H1 (cell line): ENCODE data around the gene GRIK4. TPM values are rescaled to one million over a fixed set of nuclear protein-coding genes. Genes with fewer than 3 reads are reported as not detected.

Experiments used
- CTCF ChIA-PET: fragments of 300-600 bp; sonication (Branson Sonifier 250); formaldehyde crosslinking; loops from one replicate; lab custom pipeline; 2021; ENCODE audit not compliant: partially characterized antibody; lab: Charles Lee
- POLR2A ChIA-PET: fragments of 300-600 bp; sonication (Branson Sonifier 250); formaldehyde crosslinking; loops from one replicate; lab custom pipeline; 2021; ENCODE audit warnings: inconsistent platforms; ENCODE audit not compliant: partially characterized antibody; lab: Charles Lee
- DNase-seq, 2 experiments: peaks; one replicate each; pipeline versions ENCODE4 v3.0.0 to v3.0.0-alpha.2; 2010 to 2022; ENCODE audit warnings: low spot score in 2 of 2, low read depth in 1 of 2, mixed read lengths in 1 of 2
- FAIRE-seq: peaks from 2 replicates; lab custom pipeline; 2011; peaks lifted over from hg19 to GRCh38; lab: Jason Lieb, UNC
- H2AFZ ChIP-seq: 2 replicates; pipeline ENCODE4 v1.8.1; 2012; ENCODE audit warnings: low read length, inconsistent platforms
- H2AK5ac ChIP-seq: 2 replicates; pipeline ENCODE4 v1.6.1; 2013; ENCODE audit warnings: low read depth, low read length
- H2BK120ac ChIP-seq: replicated peaks from 2 replicates; pipeline ENCODE3; 2013; ENCODE audit warnings: low read depth, low read length, inconsistent platforms
- H2BK12ac ChIP-seq: 2 replicates; pipeline ENCODE4 v1.6.1; 2013; ENCODE audit warnings: low read depth, low read length
- H2BK15ac ChIP-seq: 2 replicates; pipeline ENCODE4 v1.6.1; 2013; ENCODE audit warnings: low read length
- H2BK20ac ChIP-seq: 2 replicates; pipeline ENCODE4 v1.6.1; 2013; ENCODE audit warnings: low read length
- H2BK5ac ChIP-seq: 2 replicates; pipeline ENCODE4 v1.6.1; 2013; ENCODE audit warnings: low read depth, low read length
- H3K14ac ChIP-seq: 2 replicates; pipeline ENCODE4 v1.6.1; 2013; ENCODE audit warnings: inconsistent platforms; ENCODE audit not compliant: insufficient read length
- H3K18ac ChIP-seq: 2 replicates; pipeline ENCODE4 v1.6.1; 2013; ENCODE audit warnings: low read length; ENCODE audit errors: extremely low read depth
- H3K23ac ChIP-seq: 2 replicates; pipeline ENCODE4 v1.6.1; 2013; ENCODE audit warnings: inconsistent platforms; ENCODE audit not compliant: insufficient read length
- H3K23me2 ChIP-seq: 2 replicates; pipeline ENCODE4 v1.6.1; 2013; ENCODE audit warnings: low read depth, low read length
- H3K27ac ChIP-seq: 2 replicates; pipeline ENCODE4 v1.6.1; 2011; ENCODE audit warnings: low read depth, low read length, inconsistent platforms
- H3K27me3 ChIP-seq, 4 experiments: replicated peaks in 1 of 4; 1 replicate in 1 of 4; 2 replicates in 3 of 4; pipeline versions ENCODE4 v1.6.1 to v1.8.1; 2011 to 2013; ENCODE audit warnings: low read length in 3 of 4, mild to moderate bottlenecking in 3 of 4, inconsistent platforms in 2 of 4, mixed read lengths in 2 of 4, moderate library complexity in 1 of 4; ENCODE audit not compliant: control insufficient read depth in 3 of 4, insufficient read depth in 3 of 4; ENCODE audit errors: extremely low read depth in 1 of 4
- H3K36me3 ChIP-seq, 4 experiments: 2 replicates each; pipeline versions ENCODE4 v1.6.1 to v1.8.1; 2011 to 2013; ENCODE audit warnings: mild to moderate bottlenecking in 4 of 4, low read length in 3 of 4, moderate library complexity in 2 of 4, control low read depth in 1 of 4, inconsistent platforms in 1 of 4; ENCODE audit not compliant: insufficient read depth in 4 of 4, control insufficient read depth in 2 of 4
- H3K4ac ChIP-seq: replicated peaks from 2 replicates; pipeline ENCODE3; 2013; ENCODE audit warnings: low read length, low read depth, mixed read lengths, inconsistent platforms; ENCODE audit not compliant: insufficient read length
- H3K4me1 ChIP-seq, 4 experiments: replicated peaks in 1 of 4; 1 replicate in 1 of 4; 2 replicates in 3 of 4; pipeline versions ENCODE4 v1.6.1 to v1.8.1; 2011 to 2013; ENCODE audit warnings: low read length in 3 of 4, inconsistent platforms in 2 of 4, mixed read lengths in 1 of 4; ENCODE audit not compliant: insufficient read depth in 4 of 4, control insufficient read depth in 3 of 4
- H3K4me2 ChIP-seq, 2 experiments: 2 replicates each; pipeline versions ENCODE4 v1.6.1 to v1.8.1; 2011 to 2013; ENCODE audit warnings: low read depth in 2 of 2, low read length in 2 of 2, control low read depth in 1 of 2, inconsistent platforms in 1 of 2, mild to moderate bottlenecking in 1 of 2; ENCODE audit not compliant: insufficient read depth in 1 of 2
- H3K4me3 ChIP-seq, 4 experiments: fragments of 200-600, 300-600 bp in 1 of 4; sonication (generic), shearing (Covaris generic), sonication (Bioruptor Twin) in 1 of 4; 2 replicates each; pipeline versions ENCODE4 v1.5.1 to v1.8.1; 2011 to 2016; ENCODE audit warnings: low read length in 4 of 4, low read depth in 3 of 4, control low read depth in 2 of 4, inconsistent platforms in 2 of 4, mild to moderate bottlenecking in 2 of 4, mixed read lengths in 1 of 4, moderate library complexity in 1 of 4; ENCODE audit not compliant: insufficient read depth in 2 of 4; ENCODE audit errors: extremely low read depth in 1 of 4
- H3K56ac ChIP-seq: replicated peaks from 2 replicates; pipeline ENCODE3; 2013; ENCODE audit warnings: low read depth, mild to moderate bottlenecking, mixed read lengths, low read length, inconsistent platforms; ENCODE audit not compliant: insufficient read length
- H3K79me1 ChIP-seq: 2 replicates; pipeline ENCODE4 v1.6.1; 2013; ENCODE audit warnings: low read depth, low read length, control low read depth
- H3K79me2 ChIP-seq, 2 experiments: 2 replicates each; pipeline versions ENCODE4 v1.6.1 to v1.8.1; 2012 to 2013; ENCODE audit warnings: low read length in 2 of 2, mild to moderate bottlenecking in 2 of 2, inconsistent platforms in 1 of 2; ENCODE audit not compliant: insufficient read depth in 2 of 2, control insufficient read depth in 1 of 2
- H3K9ac ChIP-seq, 4 experiments: replicated peaks in 1 of 4; 1 replicate in 1 of 4; 2 replicates in 3 of 4; pipeline versions ENCODE4 v1.6.1 to v1.8.1; 2011 to 2013; ENCODE audit warnings: low read depth in 3 of 4, low read length in 3 of 4, control low read depth in 2 of 4, mild to moderate bottlenecking in 2 of 4, moderate library complexity in 2 of 4, inconsistent platforms in 1 of 4; ENCODE audit errors: extremely low read depth in 1 of 4
- H3K9me3 ChIP-seq, 2 experiments: 2 replicates each; pipeline versions ENCODE4 v1.6.1 to v1.8.1; 2012 to 2013; ENCODE audit warnings: mild to moderate bottlenecking in 2 of 2, moderate library complexity in 2 of 2, control low read depth in 1 of 2, inconsistent platforms in 1 of 2, low read depth in 1 of 2, low read length in 1 of 2, mixed read lengths in 1 of 2; ENCODE audit not compliant: insufficient read depth in 2 of 2
- H4K20me1 ChIP-seq, 2 experiments: replicated peaks in 1 of 2; 2 replicates each; pipeline versions ENCODE3 to v1.8.1; 2011 to 2013; ENCODE audit warnings: inconsistent platforms in 2 of 2, low read length in 2 of 2, mild to moderate bottlenecking in 1 of 2; ENCODE audit not compliant: insufficient read depth in 2 of 2, control insufficient read depth in 1 of 2
- H4K5ac ChIP-seq: 2 replicates; pipeline ENCODE4 v1.6.1; 2013; ENCODE audit warnings: low read length, low read depth, mixed read lengths, inconsistent platforms; ENCODE audit not compliant: insufficient read length
- H4K8ac ChIP-seq: 2 replicates; pipeline ENCODE4 v1.8.0; 2013; ENCODE audit warnings: mild to moderate bottlenecking, moderate library complexity, low read length, inconsistent platforms; ENCODE audit not compliant: insufficient read depth; ENCODE audit errors: extremely low read depth
- H4K91ac ChIP-seq: replicated peaks from 2 replicates; pipeline ENCODE3; 2013; ENCODE audit warnings: low read length, mixed read lengths, inconsistent platforms; ENCODE audit not compliant: insufficient read length
- CHD2 ChIP-seq: IDR thresholded peaks from 2 replicates; pipeline ENCODE4 v1.6.1; 2012; ENCODE audit warnings: low read length, improper control_type of control experiment
- CTBP2 ChIP-seq: IDR thresholded peaks from 2 replicates; pipeline ENCODE4 v1.7.0; 2011; ENCODE audit warnings: borderline replicate concordance, mild to moderate bottlenecking, moderate library complexity, mixed read lengths, low read length; ENCODE audit not compliant: insufficient read depth, insufficient read length
- EGR1 ChIP-seq: IDR thresholded peaks from 2 replicates; pipeline ENCODE4 v1.6.1; 2011; ENCODE audit warnings: low read depth, low read length, borderline replicate concordance
- EZH2 ChIP-seq: fragments of 200-600 bp; sonication (generic); IDR thresholded peaks from 2 replicates; pipeline ENCODE4 v1.7.1; 2012; ENCODE audit warnings: low read depth, mild to moderate bottlenecking, moderate library complexity, low read length, inconsistent platforms; ENCODE audit not compliant: severe bottlenecking
- HDAC2 ChIP-seq, 2 experiments: fragments of 300-600 bp in 1 of 2; sonication (generic) in 1 of 2; IDR thresholded peaks; 2 replicates each; pipeline ENCODE4 v1.6.1; 2011 to 2012; ENCODE audit warnings: low read depth in 2 of 2, low read length in 2 of 2, mild to moderate bottlenecking in 2 of 2, moderate library complexity in 2 of 2, borderline replicate concordance in 1 of 2, inconsistent platforms in 1 of 2
- KDM1A ChIP-seq: fragments of 200-600, 300-600 bp; sonication (generic); IDR thresholded peaks from 2 replicates; pipeline ENCODE4 v1.7.1; 2016; ENCODE audit warnings: mild to moderate bottlenecking, low read length, borderline replicate concordance
- KDM5A ChIP-seq: fragments of 200-600 bp; IDR thresholded peaks from 2 replicates; pipeline ENCODE4 v1.7.1; 2012; ENCODE audit warnings: mild to moderate bottlenecking, low read length, inconsistent platforms, mixed read lengths
- NRF1 ChIP-seq: IDR thresholded peaks from 2 replicates; pipeline ENCODE4 v1.6.1; 2011; ENCODE audit warnings: mild to moderate bottlenecking, low read depth, low read length, improper control_type of control experiment
- POLR2A ChIP-seq, 2 experiments: IDR thresholded peaks; 1 replicate in 1 of 2; 2 replicates in 1 of 2; pipeline ENCODE4 v1.6.1; 2011; ENCODE audit warnings: low read depth in 2 of 2, low read length in 2 of 2, mild to moderate bottlenecking in 2 of 2; ENCODE audit errors: control extremely low read depth in 1 of 2
- POLR2AphosphoS5 ChIP-seq: IDR thresholded peaks from 2 replicates; pipeline ENCODE4 v1.6.1; 2011; ENCODE audit warnings: low read depth, low read length
- RFX5 ChIP-seq: IDR thresholded peaks from 2 replicates; pipeline ENCODE4 v1.6.1; 2011; ENCODE audit warnings: low read depth, low read length, improper control_type of control experiment, borderline replicate concordance
- SAP30 ChIP-seq: fragments of 300-600 bp; sonication (generic); IDR thresholded peaks from 2 replicates; pipeline ENCODE4 v1.7.1; 2012; ENCODE audit warnings: low read length, moderate library complexity, mild to moderate bottlenecking, inconsistent platforms; ENCODE audit not compliant: insufficient read depth, insufficient replicate concordance
- SP2 ChIP-seq: IDR thresholded peaks from 2 replicates; pipeline ENCODE4 v1.6.1; 2012; ENCODE audit warnings: mild to moderate bottlenecking, low read length, inconsistent platforms
- SRF ChIP-seq: IDR thresholded peaks from 2 replicates; pipeline ENCODE4 v1.6.1; 2011; ENCODE audit warnings: mild to moderate bottlenecking, low read depth, low read length, moderate library complexity
- TAF1 ChIP-seq: IDR thresholded peaks from 2 replicates; pipeline ENCODE4 v1.6.1; 2011; ENCODE audit warnings: mild to moderate bottlenecking, low read depth, low read length
- WGBS, 2 experiments: shearing (Covaris generic) in 1 of 2; methylation state at CpG; one replicate each; pipeline versions ENCODE4 v1.1.6 to v1.1.7; 2013 to 2015; ENCODE audit warnings: low lambda C conversion rate in 2 of 2, mixed read lengths in 2 of 2, inconsistent platforms in 1 of 2, low coverage in 1 of 2, missing lambda C conversion rate in 1 of 2; ENCODE audit not compliant: insufficient replicate concordance in 2 of 2, insufficient coverage in 1 of 2, insufficient read length in 1 of 2; ENCODE audit errors: extremely low coverage in 1 of 2, missing lambda C conversion rate in 1 of 2; 5-methylcytosine and 5-hydroxymethylcytosine counted together
- polyA plus RNA-seq, 7 experiments: library from polyadenylated mRNA; depleted of rRNA in 3 of 7; stranded (reverse) in 5 of 7; unstranded in 2 of 7; fragments of >200 nt in 5 of 7; fragments of 200-250 nt in 2 of 7; gene quantifications; 1 replicate in 5 of 7; 2 replicates in 1 of 7; 4 replicates in 1 of 7; pipeline versions ENCODE4 v1.2.1 to v1.2.3, GENCODE V29; 2011 to 2013; ENCODE audit warnings: missing spikeins in 2 of 7, mixed read lengths in 2 of 7
- total RNA-seq: library from RNA; stranded (reverse); fragmentation: NEBNext Ultra II Directional; extraction: Animal tissue kit (Norgen Biotek cat#: 25700); gene quantifications from 2 replicates; pipeline ENCODE4 v1.2.1, GENCODE V29; 2021

Gene GRIK4
- total and polyA plus RNA-seq, 2 of the 8 experiments (the other 6 are each of a cell fraction or from before 2014, with no cell fraction given), result 1.2 to 2.9 TPM

- Histone ChIP-seq H3K4me2 (no peak overlapping the region), H3K9me3 (no peaks in the 10 kb centered on the region), H3K23ac (no peak overlapping the region), H3K27me3 (no peaks in the 10 kb centered on the region), H4K5ac (no peak overlapping the region), H3K9ac (no peak overlapping the region), H3K27ac (no peak overlapping the region), H2AFZ (no peak overlapping the region), H3K14ac (no peak overlapping the region), H2BK5ac (no peak overlapping the region), H3K23me2 (no peaks in the 10 kb centered on the region), H4K8ac (no peak overlapping the region), H4K20me1 (peaks cover 2 to 3% of the 10 kb centered on the region in 2 experiments), H3K56ac (no peak overlapping the region), H3K79me2 (peaks cover 0 to 86% of the 10 kb centered on the region in 2 experiments; a peak in 3 of 4 replicates), H2BK120ac (no peak overlapping the region), H2BK15ac (no peak overlapping the region), H3K79me1 (no peaks in the 10 kb centered on the region), H3K36me3 (no peaks in the 10 kb centered on the region; a peak in 1 of 8 replicates), H2BK20ac (no peak overlapping the region), H3K4ac (no peak overlapping the region), H3K4me3 (no peak overlapping the region)
- CTCF ChIA-PET, result no interaction called here
- DNase-seq (no peak), FAIRE-seq (peak; percentile 7)
- 84% methylated on average over 2 of the region's 2 CpGs; no CpG with 5 or more reads in 1 of the 2 experiments for WGBS, 2 experiments
- TF ChIP-seq EZH2 (no peak), KDM5A (no peak), RFX5 (no peak), HDAC2 (IDR thresholded peaks at IDR 0.05; ENCODE audit: borderline replicate concordance in 1 of 2, low read depth in 2 of 2, low read length in 2 of 2) (no peak), KDM1A (no peak), TAF1 (no peak), CTBP2 (no peak), POLR2A (IDR thresholded peaks at IDR 0.05; ENCODE audit: control extremely low read depth in 1 of 2, low read depth in 2 of 2, low read length in 2 of 2) (no peak), EGR1 (no peak), SP2 (no peak), SAP30 (no peak), SRF (no peak), NRF1 (no peak), POLR2AphosphoS5 (no peak), CHD2 (no peak)
- TF ChIP-seq, all 59 proteins: peak for 0
- Histone ChIP-seq H3K4me1 (no peaks in the 10 kb centered on the region; a peak in 2 of 7 replicates), H3K18ac (no peak overlapping the region), H2BK12ac (no peak overlapping the region), H2AK5ac (no peak overlapping the region), H4K91ac (no peak overlapping the region)
- POLR2A ChIA-PET, result no interaction called here
Measured at GRCh38 chr11:121031167-121031566, 519.6 kb downstream of the GRIK4 start.
